ENCODE measurements around the gene LAMB1. TPM values are rescaled to one million over a fixed set of nuclear protein-coding genes. Genes with fewer than 3 reads are reported as not detected.
"Not testable (repeated sequence)": the region's sequence is repeated elsewhere in the genome, so short reads cannot be mapped to it uniquely, and the experiment has no call there.

The LAMB1 gene
- total RNA-seq, 2 donors from 2014 or later = 95.9 to 132 TPM

DNA sequence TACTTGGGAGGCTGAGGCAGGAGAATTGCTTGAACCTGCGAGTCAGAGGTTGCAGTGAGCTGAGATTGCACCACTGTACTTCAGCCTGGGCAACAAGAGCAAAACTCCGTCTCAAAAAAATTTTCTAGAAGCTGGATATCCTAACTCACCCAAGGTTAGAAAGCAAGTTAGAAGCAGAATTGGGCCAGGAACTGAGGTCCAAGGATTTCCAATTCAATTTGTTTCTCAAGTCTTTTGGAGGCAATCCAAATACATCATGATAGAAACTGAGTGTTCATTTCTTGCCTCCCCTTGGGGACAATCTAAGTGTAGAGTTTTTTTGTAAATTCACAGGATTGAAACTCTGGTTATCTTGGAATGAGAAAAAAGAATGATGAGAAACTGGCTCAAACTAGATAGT lies 45.5 kb downstream of the LAMB1 start:
- intact Hi-C loops (cut with DNase I, micrococcal nuclease) = no loop called here
- DNase-seq (no peak), ATAC-seq (no peak)

DNA sequence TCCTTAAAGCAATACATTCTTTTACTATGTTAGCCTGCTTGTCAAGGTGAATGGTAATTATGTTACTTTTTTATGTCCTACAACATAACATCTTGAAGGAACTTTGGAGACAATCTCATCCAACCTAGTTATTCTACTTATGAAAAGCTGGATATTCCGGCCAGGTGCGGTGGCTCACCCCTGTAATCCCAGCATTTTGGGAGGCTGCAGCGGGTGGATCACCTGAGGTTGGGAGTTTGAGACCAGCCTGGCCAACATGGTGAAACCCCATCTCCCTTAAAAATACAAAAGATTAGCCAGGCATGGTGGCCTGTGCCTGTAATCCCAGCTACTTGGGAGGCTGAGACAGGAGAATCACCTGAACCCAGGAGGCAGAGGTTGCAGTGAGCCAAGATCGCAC lies 46.0 kb downstream of the LAMB1 start:
- intact Hi-C loops (cut with DNase I, micrococcal nuclease); DNase-seq; ATAC-seq: not testable (repeated sequence)

DNA sequence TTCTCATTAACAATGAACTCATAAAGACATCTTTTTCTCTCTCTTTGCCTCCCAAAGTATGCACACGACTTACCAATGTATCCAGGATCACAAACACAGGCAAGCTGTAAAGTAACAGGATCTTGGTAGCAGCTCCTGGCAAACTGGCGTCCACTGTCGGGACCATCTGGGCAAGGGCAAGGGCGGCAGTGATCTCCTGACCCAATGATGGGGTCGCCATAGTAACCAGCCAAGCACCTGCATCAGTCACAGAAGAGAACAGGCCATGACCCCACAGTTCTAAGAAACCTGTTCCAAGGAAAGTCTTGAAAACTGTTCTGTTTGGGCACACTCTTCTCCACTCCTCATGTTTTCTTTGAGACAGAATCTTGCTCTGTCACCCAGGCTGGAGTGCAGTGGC lies 47.6 kb downstream of the LAMB1 start:
- intact Hi-C loops (cut with DNase I, micrococcal nuclease) = no loop called here
- DNase-seq (no peak), ATAC-seq (no peak)

DNA sequence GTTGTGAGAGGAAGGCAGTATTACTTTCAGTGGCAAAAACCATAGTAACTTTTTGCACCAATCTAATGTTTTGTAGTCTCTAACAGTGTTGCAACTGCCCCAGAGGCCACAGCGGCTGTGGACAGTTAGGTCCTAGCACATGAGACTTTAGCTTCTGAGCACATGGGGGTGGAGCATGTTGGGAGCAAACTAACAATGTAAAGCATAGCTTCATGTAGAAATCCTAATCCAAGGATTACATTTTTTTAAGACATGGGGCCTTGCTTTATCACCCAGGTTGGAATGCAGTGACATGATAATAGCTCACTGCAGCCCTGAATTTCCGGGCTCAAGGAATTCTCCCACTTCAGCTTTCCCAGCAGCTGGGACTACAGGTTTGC lies 49.0 kb downstream of the LAMB1 start:
- ATAC-seq = no peak
- intact Hi-C loops (cut with DNase I, micrococcal nuclease) = no loop called here

DNA sequence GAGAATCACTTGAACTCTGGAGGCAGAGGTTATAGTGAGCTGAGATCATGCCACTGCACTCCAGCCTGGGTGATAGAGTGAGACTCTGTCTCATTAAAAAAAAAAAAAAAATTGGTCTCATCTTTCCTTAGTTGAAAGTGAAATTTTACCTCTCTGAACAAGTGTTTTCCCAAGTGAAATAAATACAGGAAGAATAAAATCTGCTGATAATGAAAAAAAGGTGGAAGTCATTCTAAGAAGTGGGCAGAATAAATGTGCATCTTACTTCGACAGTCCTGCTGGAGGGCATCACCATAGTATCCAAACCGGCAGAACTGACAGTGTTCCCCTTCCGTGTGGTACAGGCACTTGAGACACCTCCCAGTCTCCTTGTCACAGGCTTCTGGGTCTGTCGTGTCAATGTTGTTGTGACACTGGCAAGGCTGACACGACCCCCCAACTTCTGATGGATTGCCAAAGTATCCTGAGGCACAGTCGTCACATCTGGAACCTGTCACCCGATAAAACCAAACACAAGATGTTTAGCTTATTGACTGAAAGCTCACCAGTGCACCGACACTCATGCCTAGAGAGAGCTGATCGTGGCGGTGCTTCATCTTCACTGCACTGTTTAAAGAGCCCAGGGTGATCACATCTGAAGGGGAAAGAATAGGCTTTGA lies 49.6 kb downstream of the LAMB1 start:
- intact Hi-C loops (cut with DNase I, micrococcal nuclease) = no loop called here
- ATAC-seq (no peak), DNase-seq (no peak)

More for the DNA sequence above, 49.0 kb downstream of the LAMB1 start:
- DNase-seq = no peak

GRCh38 chr7:107951896-107952295 lies 51.1 kb downstream of the LAMB1 start:
- DNase-seq (no peak), ATAC-seq (no peak)
- intact Hi-C loops (cut with DNase I, micrococcal nuclease) = no loop called here

GRCh38 chr7:107951172-107951787 lies 51.7 kb downstream of the LAMB1 start:
- intact Hi-C loops (cut with DNase I, micrococcal nuclease) = no loop called here
- DNase-seq (no peak), ATAC-seq (no peak)

- intact Hi-C loops (cut with DNase I, micrococcal nuclease) = no loop called here
- no peak for ATAC-seq
Measured at GRCh38 chr7:107949443-107949935, 53.5 kb downstream of the LAMB1 start.

GRCh38 chr7:107948645-107949442 lies 54.1 kb downstream of the LAMB1 start:
- no peak for ATAC-seq
- intact Hi-C loops (cut with DNase I, micrococcal nuclease) = no loop called here
- no peak for DNase-seq

More at GRCh38 chr7:107949443-107949935, 53.5 kb downstream of the LAMB1 start:
- no peak for DNase-seq

- intact Hi-C loops (cut with DNase I, micrococcal nuclease) = no loop called here
- DNase-seq (no peak), ATAC-seq (no peak)
Measured at GRCh38 chr7:107946881-107947280, 56.1 kb downstream of the LAMB1 start.

GRCh38 chr7:107946451-107946850 lies 56.5 kb downstream of the LAMB1 start:
- ATAC-seq (no peak), DNase-seq (no peak)
- intact Hi-C loops (cut with DNase I, micrococcal nuclease) = no loop called here

- ATAC-seq (no peak), DNase-seq (no peak)
- intact Hi-C loops (cut with DNase I, micrococcal nuclease) = no loop called here
Measured at GRCh38 chr7:107945332-107945731, 57.6 kb downstream of the LAMB1 start.

DNA sequence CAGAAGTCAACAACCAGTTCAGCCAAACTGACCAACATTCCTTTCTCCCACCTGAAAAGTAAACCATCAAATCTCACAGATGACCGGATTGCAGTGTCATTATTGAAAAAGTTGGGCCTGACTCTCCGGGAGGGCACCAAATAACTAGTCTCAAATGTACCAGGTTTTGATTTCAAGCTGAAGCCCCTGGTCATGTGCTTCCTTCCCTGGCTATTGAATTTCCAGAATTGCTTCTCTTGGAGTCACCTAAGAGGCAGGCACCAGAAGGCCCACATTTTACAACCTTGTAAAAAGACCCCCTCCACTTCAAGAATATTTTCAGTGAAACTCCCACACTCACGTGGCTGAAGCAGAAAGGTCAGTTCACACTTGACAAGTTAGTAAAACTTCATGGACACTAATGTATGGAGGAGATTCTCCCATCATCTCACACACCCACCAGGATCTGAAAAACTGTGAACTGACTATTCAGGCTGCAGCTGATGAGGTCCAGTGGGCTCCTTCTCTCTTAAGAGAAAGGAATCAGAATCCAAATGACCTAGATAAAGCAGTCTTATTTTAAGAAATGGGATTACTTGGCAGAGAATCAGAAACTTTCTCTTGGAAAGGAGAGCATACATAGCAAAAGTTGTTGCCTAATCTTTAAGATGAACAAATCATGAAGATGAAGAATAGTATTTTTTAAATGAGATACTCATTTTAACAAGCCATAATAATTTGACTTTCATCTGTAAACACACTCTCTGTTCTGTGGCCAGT lies 58.4 kb downstream of the LAMB1 start:
- DNase-seq = no peak
- no peak for ATAC-seq
- intact Hi-C loops (cut with DNase I, micrococcal nuclease) = no loop called here

DNA sequence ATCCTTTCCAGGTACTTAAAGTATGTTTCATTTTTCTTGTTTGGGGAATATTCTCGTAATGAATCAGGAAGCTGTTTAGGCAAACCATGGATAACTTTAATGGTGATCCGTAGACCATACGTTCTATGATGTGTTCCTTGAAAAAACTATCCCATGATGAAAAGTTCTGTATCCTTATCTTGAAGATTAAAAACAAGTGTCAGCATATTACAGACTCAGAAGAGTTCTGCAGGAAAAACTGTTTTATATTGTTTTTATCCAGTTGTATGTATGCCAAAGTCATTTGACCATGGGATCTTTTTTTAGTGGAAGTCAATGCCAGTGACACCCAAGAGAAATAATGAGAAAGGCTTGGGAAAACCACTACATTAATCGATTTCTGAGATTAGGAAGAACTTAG lies 59.9 kb downstream of the LAMB1 start:
- no peak for DNase-seq
- ATAC-seq = no peak
- intact Hi-C loops (cut with DNase I, micrococcal nuclease) = no loop called here

GRCh38 chr7:107940951-107941350 lies 62.0 kb downstream of the LAMB1 start:
- ATAC-seq (no peak), DNase-seq (no peak)
- intact Hi-C loops (cut with DNase I, micrococcal nuclease) = no loop called here

GRCh38 chr7:107939573-107940489 lies 63.1 kb downstream of the LAMB1 start:
- DNase-seq (peak in 1 of 2 donors; percentile 22), ATAC-seq (no peak)
- intact Hi-C loops (cut with DNase I, micrococcal nuclease) = loop anchor here in 1 of 2 donors (5.0 kb wide), 1 partner anchor 62 kb away; the partner anchor contains the start of gene LAMB1

DNA sequence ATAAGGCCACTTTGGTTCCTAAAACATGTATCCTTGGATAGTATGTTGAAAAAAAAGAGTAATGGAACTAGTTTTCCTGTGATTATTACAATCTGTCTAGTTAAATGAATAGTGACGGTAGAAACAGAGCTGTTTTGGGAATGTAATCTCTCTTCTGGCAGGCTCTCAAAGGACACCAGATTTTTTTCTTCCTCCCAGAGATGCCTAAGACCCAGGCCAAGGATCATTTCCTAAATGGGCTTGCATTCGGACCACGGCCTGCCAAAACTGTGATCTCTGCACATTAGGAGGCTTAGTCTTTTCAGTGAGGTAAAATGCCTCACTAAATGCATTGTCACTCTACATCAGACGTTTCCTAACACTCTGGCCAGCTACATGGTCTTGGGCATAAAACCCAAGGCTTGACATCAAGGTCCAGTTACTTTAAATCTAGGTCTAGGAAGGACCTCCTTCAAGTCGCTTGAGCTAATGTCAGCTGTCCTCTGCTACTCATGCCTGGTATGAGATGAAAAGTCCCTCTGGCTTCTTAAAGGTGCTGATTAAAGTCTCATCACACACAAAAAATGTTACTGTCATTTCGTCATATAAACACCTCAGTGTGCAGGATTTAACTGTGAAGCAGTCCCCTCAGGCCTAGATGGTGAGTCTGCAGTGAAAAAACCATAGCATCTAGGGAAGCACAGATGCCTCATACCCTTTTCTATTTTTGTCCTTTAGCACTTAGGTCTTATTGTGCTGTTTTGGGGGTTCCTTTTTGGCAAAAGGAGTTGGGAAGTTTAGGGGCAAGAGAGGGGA lies 64.3 kb downstream of the LAMB1 start:
- DNase-seq (no peak), ATAC-seq (no peak)
- intact Hi-C loops (cut with DNase I, micrococcal nuclease) = loop anchor here in 1 of 2 donors (5.0 kb wide), 1 partner anchor 64 kb away; the partner anchor contains the start of gene LAMB1

Data from left colon (tissue), 2 donors.